OCI-M1 (cell line): ENCODE results near the gene GALNT8.
A peak's percentile ranks its signal among the peaks of the same experiment; 100 is the strongest.

Experiments
- DNase-seq: peaks from one replicate; lab custom pipeline; 2025; lab: John Stamatoyannopoulos, UW

GALNT8 gene

GRCh38 chr12:4796694-4797482 is 76.7 kb downstream of the GALNT8 start:
- DNase-seq: no peak

GRCh38 chr12:4800555-4800954 is 80.4 kb downstream of the GALNT8 start:
- no peak for DNase-seq

- DNase-seq: no peak
Observed at GRCh38 chr12:4802841-4803240, 82.6 kb downstream of the GALNT8 start.

- no peak for DNase-seq
Observed at GRCh38 chr12:4806439-4807115, 86.4 kb downstream of the GALNT8 start.

GRCh38 chr12:4807116-4807783 is 87.0 kb downstream of the GALNT8 start:
- DNase-seq: no peak

GRCh38 chr12:4807813-4808212 is 87.6 kb downstream of the GALNT8 start:
- DNase-seq: no peak

- no peak for DNase-seq
Observed at GRCh38 chr12:4809013-4809448, 88.8 kb downstream of the GALNT8 start.

- DNase-seq: no peak
Observed at GRCh38 chr12:4809449-4810218, 89.4 kb downstream of the GALNT8 start.

- DNase-seq: no peak
Observed at GRCh38 chr12:4810219-4810671, 90.0 kb downstream of the GALNT8 start.

GRCh38 chr12:4812624-4813327 is 92.6 kb downstream of the GALNT8 start:
- no peak for DNase-seq

GRCh38 chr12:4813741-4814140 is 93.5 kb downstream of the GALNT8 start:
- DNase-seq: no peak

GRCh38 chr12:4814485-4814884 is 94.3 kb downstream of the GALNT8 start:
- DNase-seq: no peak

GRCh38 chr12:4816744-4817525 is 96.7 kb downstream of the GALNT8 start:
- no peak for DNase-seq

- no peak for DNase-seq
Observed at GRCh38 chr12:4817880-4818279, 97.7 kb downstream of the GALNT8 start.

GRCh38 chr12:4819654-4820053 is 99.5 kb downstream of the GALNT8 start:
- DNase-seq: peak; percentile 7

- DNase-seq: no peak
Observed at GRCh38 chr12:4820971-4821370, 100.8 kb downstream of the GALNT8 start.
